Measurements from ENCODE around the gene SERINC5. TPM values are rescaled to one million over a fixed set of nuclear protein-coding genes. Genes with fewer than 3 reads are reported as not detected.
A peak's percentile ranks its signal among the peaks of the same experiment; 100 is the strongest.

SERINC5 gene
- polyA plus RNA-seq, 3 donors = 5.0 to 35.9 (median 7.3) TPM

GRCh38 chr5:80283360-80283759, 27.5 kb upstream of the SERINC5 start:
- Mint-ChIP-seq H3K27ac (no peak overlapping the region), H3K4me1 (peaks cover 6% of the 10 kb centered on the region), H3K36me3 (no peaks in the 10 kb centered on the region), H3K27me3 (ENCODE audit: low read depth in 3 of 3) (peaks cover 2 to 3% (median 2%) of the 10 kb centered on the region in 3 donors), H3K4me3 (no peak overlapping the region), H3K9me3 (peaks cover 0 to 3% (median 0%) of the 10 kb centered on the region in 7 donors)
- H3K9me3 ChIP-seq (replicated peaks in 1 of 2; ENCODE audit: control insufficient read depth in 1 of 2, insufficient read depth in 1 of 2, low read length in 2 of 2) = no peaks in the 10 kb centered on the region
- H3K4me2 ChIP-seq (replicated peaks; ENCODE audit: extremely low read depth, low read length, poor library complexity, severe bottlenecking) = no peak overlapping the region
- H2AFZ ChIP-seq (ENCODE audit: insufficient read depth, low read depth, low read length, poor library complexity, severe bottlenecking) = no peak overlapping the region
- H3K9ac ChIP-seq (ENCODE audit: insufficient read depth, low read length, poor library complexity, severe bottlenecking) = no peak overlapping the region
- no peaks in the 10 kb centered on the region for H3K4me1 ChIP-seq (ENCODE audit: control insufficient read depth in 1 of 2, insufficient read depth in 2 of 2, low read length in 2 of 2)
- no peaks in the 10 kb centered on the region for H3K79me2 ChIP-seq (ENCODE audit: insufficient read depth, low read length)
- no CpG with 5 or more reads among the region's 1 CpG for WGBS (ENCODE audit: insufficient coverage)
- H3K36me3 ChIP-seq (replicated peaks in 1 of 2; ENCODE audit: control insufficient read depth in 1 of 2, insufficient read depth in 2 of 2, low read length in 2 of 2) = no peaks in the 10 kb centered on the region
- TF ChIP-seq, protein P1, sequence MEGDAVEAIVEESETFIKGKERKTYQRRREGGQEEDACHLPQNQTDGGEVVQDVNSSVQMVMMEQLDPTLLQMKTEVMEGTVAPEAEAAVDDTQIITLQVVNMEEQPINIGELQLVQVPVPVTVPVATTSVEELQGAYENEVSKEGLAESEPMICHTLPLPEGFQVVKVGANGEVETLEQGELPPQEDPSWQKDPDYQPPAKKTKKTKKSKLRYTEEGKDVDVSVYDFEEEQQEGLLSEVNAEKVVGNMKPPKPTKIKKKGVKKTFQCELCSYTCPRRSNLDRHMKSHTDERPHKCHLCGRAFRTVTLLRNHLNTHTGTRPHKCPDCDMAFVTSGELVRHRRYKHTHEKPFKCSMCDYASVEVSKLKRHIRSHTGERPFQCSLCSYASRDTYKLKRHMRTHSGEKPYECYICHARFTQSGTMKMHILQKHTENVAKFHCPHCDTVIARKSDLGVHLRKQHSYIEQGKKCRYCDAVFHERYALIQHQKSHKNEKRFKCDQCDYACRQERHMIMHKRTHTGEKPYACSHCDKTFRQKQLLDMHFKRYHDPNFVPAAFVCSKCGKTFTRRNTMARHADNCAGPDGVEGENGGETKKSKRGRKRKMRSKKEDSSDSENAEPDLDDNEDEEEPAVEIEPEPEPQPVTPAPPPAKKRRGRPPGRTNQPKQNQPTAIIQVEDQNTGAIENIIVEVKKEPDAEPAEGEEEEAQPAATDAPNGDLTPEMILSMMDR (IDR thresholded peaks at IDR 0.05) = no peak
- H3K27ac ChIP-seq (ENCODE audit: low read depth in 1 of 2, low read length in 2 of 2) = no peak overlapping the region
- DNase-seq = no peak
- intact Hi-C loops (cut with micrococcal nuclease) = no loop called here
- H3K4me3 ChIP-seq (replicated peaks in 1 of 3; ENCODE audit: low read depth in 2 of 3, low read length in 3 of 3) = no peak overlapping the region
- H3K27me3 ChIP-seq (ENCODE audit: control insufficient read depth in 2 of 2, insufficient read depth in 2 of 2, low read length in 2 of 2) = no peaks in the 10 kb centered on the region
- no peaks in the 10 kb centered on the region for H4K20me1 ChIP-seq (ENCODE audit: insufficient read depth, low read length)

- no peak overlapping the region for H3K27ac Mint-ChIP-seq
- Histone ChIP-seq H3K4me2 (replicated peaks; ENCODE audit: extremely low read depth, low read length, poor library complexity, severe bottlenecking) (no peak overlapping the region), H3K27me3 (ENCODE audit: control insufficient read depth in 2 of 2, insufficient read depth in 2 of 2, low read length in 2 of 2) (no peaks in the 10 kb centered on the region), H3K4me3 (replicated peaks in 1 of 3; ENCODE audit: low read depth in 2 of 3, low read length in 3 of 3) (no peak overlapping the region), H2AFZ (ENCODE audit: insufficient read depth, low read depth, low read length, poor library complexity, severe bottlenecking) (peak overlapping the region; percentile 29), H3K4me1 (ENCODE audit: control insufficient read depth in 1 of 2, insufficient read depth in 2 of 2, low read length in 2 of 2) (no peaks in the 10 kb centered on the region), H3K9me3 (replicated peaks in 1 of 2; ENCODE audit: control insufficient read depth in 1 of 2, insufficient read depth in 1 of 2, low read length in 2 of 2) (no peaks in the 10 kb centered on the region), H3K79me2 (ENCODE audit: insufficient read depth, low read length) (no peaks in the 10 kb centered on the region), H4K20me1 (ENCODE audit: insufficient read depth, low read length) (no peaks in the 10 kb centered on the region), H3K36me3 (replicated peaks in 1 of 2; ENCODE audit: control insufficient read depth in 1 of 2, insufficient read depth in 2 of 2, low read length in 2 of 2) (no peaks in the 10 kb centered on the region), H3K27ac (ENCODE audit: low read depth in 1 of 2, low read length in 2 of 2) (no peak overlapping the region), H3K9ac (ENCODE audit: insufficient read depth, low read length, poor library complexity, severe bottlenecking) (no peak overlapping the region)
- peaks cover 0 to 3% (median 0%) of the 10 kb centered on the region in 7 donors for H3K9me3 Mint-ChIP-seq
- DNase-seq = no peak
- peaks cover 0 to 3% (median 2%) of the 10 kb centered on the region in 3 donors for H3K27me3 Mint-ChIP-seq (ENCODE audit: low read depth in 3 of 3)
- intact Hi-C loops (cut with micrococcal nuclease) = no loop called here
- H3K36me3 Mint-ChIP-seq = no peaks in the 10 kb centered on the region
- WGBS (ENCODE audit: insufficient coverage) = 88% methylated on average over 2 of the region's 3 CpGs
- no peak overlapping the region for H3K4me3 Mint-ChIP-seq
- peaks cover 6% of the 10 kb centered on the region for H3K4me1 Mint-ChIP-seq
- TF ChIP-seq, protein P1 (IDR thresholded peaks at IDR 0.05) = no peak
Measured at GRCh38 chr5:80282054-80282453, 26.2 kb upstream of the SERINC5 start.
